GM12878 (cell line): ENCODE measurements around the gene SQSTM1. TPM values are rescaled to one million over a fixed set of nuclear protein-coding genes. Genes with fewer than 3 reads are reported as not detected.

ENCODE experiments used
- EED ChIP-seq: sonication (generic); IDR thresholded peaks from 2 replicates; pipeline ENCODE4 v1.6.1; 2016; ENCODE audit warnings: antibody characterized with exemption, low read depth
- ESRRA ChIP-seq: IDR thresholded peaks from 2 replicates; pipeline ENCODE4 v1.6.1; 2012; ENCODE audit warnings: mild to moderate bottlenecking, low read length, improper control_type of control experiment
- FOXK2 ChIP-seq: fragments of 450-650 bp; IDR thresholded peaks from 2 replicates; pipeline ENCODE4 v1.6.1; 2017; ENCODE audit warnings: mild to moderate bottlenecking, moderate library complexity
- MXI1 ChIP-seq: fragments of 150-350 bp; IDR thresholded peaks from 2 replicates; pipeline ENCODE4 v1.6.1; 2011; ENCODE audit warnings: low read depth, mild to moderate bottlenecking, inconsistent platforms, low read length, improper control_type of control experiment
- NR2F1 ChIP-seq: fragments of 450-650 bp; conservative IDR thresholded peaks from 2 replicates; pipeline ENCODE4 v1.6.1; 2017; ENCODE audit warnings: mild to moderate bottlenecking
- RAD21 ChIP-seq: IDR thresholded peaks from 2 replicates; pipeline ENCODE4 v1.6.1; 2011; ENCODE audit warnings: mild to moderate bottlenecking, low read depth, low read length, moderate library complexity; ENCODE audit not compliant: insufficient read depth
- SMC3 ChIP-seq: IDR thresholded peaks from 2 replicates; pipeline ENCODE4 v1.6.1; 2011; ENCODE audit warnings: low read length, improper control_type of control experiment, borderline replicate concordance
- ZBTB4 ChIP-seq: fragments of 450-650 bp; formaldehyde crosslinking; IDR thresholded peaks from 2 replicates; pipeline ENCODE4 v1.4.0; 2022; ENCODE audit warnings: mild to moderate bottlenecking, moderate library complexity
- polyA plus RNA-seq, 11 experiments: library from polyadenylated mRNA; depleted of rRNA in 4 of 11; unstranded in 6 of 11; stranded (reverse) in 5 of 11; fragments of >200 nt; fragmentation: Nextera tagmentation in 4 of 11; fragmentation: Illumina TruSeq in 1 of 11; extraction: Ambion mirVana in 4 of 11; extraction: Trizol in 1 of 11; gene quantifications; 1 replicate in 1 of 11; 2 replicates in 10 of 11; pipeline versions ENCODE4 v1.2.1 to v1.2.3, GENCODE V29; 2011 to 2016; ENCODE audit warnings: inconsistent platforms in 2 of 11, missing spikeins in 2 of 11, low read depth in 1 of 11
- total RNA-seq, 4 experiments: library from RNA; depleted of rRNA in 3 of 4; stranded (reverse); fragments of >200 nt in 3 of 4; fragmentation: Illumina TruSeq in 1 of 4; extraction: Trizol in 1 of 4; gene quantifications; 2 replicates each; pipeline versions ENCODE4 v1.2.1 to v1.2.3, GENCODE V29; 2013 to 2021
- TF ChIP-seq, protein P1 (sequence below), 3 experiments: IDR thresholded peaks in 2 of 3; conservative IDR thresholded peaks in 1 of 3; 2 replicates each; pipeline ENCODE4 v1.5.1; 2011; ENCODE audit warnings: low read depth in 3 of 3, low read length in 3 of 3, mild to moderate bottlenecking in 3 of 3, control low read depth in 2 of 3, moderate library complexity in 2 of 3, inconsistent platforms in 1 of 3, mixed read lengths in 1 of 3; ENCODE audit not compliant: control insufficient read depth in 2 of 3, insufficient read depth in 1 of 3; ENCODE audit errors: extremely low read depth in 1 of 3

SQSTM1 gene
- total and polyA plus RNA-seq, 10 of the 15 experiments (the other 5 are each of a cell fraction or from before 2014, with no cell fraction given): 6.3 to 138 (median 62.1) TPM

GRCh38 chr5:179836225-179837019, 15.7 kb downstream of the SQSTM1 start (continued):
- TF ChIP-seq ZBTB4 (CRISPR knock-in tag): no peak
- TF ChIP-seq SMC3: no peak; the same call in 1 of the 2 replicates
- TF ChIP-seq EED: no peak
- TF ChIP-seq, protein P1, sequence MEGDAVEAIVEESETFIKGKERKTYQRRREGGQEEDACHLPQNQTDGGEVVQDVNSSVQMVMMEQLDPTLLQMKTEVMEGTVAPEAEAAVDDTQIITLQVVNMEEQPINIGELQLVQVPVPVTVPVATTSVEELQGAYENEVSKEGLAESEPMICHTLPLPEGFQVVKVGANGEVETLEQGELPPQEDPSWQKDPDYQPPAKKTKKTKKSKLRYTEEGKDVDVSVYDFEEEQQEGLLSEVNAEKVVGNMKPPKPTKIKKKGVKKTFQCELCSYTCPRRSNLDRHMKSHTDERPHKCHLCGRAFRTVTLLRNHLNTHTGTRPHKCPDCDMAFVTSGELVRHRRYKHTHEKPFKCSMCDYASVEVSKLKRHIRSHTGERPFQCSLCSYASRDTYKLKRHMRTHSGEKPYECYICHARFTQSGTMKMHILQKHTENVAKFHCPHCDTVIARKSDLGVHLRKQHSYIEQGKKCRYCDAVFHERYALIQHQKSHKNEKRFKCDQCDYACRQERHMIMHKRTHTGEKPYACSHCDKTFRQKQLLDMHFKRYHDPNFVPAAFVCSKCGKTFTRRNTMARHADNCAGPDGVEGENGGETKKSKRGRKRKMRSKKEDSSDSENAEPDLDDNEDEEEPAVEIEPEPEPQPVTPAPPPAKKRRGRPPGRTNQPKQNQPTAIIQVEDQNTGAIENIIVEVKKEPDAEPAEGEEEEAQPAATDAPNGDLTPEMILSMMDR (IDR thresholded peaks at IDR 0.05 in 2 of 3, conservative IDR thresholded peaks at IDR 0.05 in 1 of 3; ENCODE audit: control insufficient read depth in 2 of 3, extremely low read depth in 1 of 3, insufficient read depth in 1 of 3, low read depth in 3 of 3, low read length in 3 of 3): peak in 1 of 3 experiments; percentile 17; a peak in 1 of 6 replicates
- no peak for TF ChIP-seq FOXK2
- peak; percentile 28; the same call in 1 of the 2 replicates for TF ChIP-seq RAD21
- TF ChIP-seq ESRRA: no peak
- no peak for TF ChIP-seq NR2F1
- no peak for TF ChIP-seq MXI1
